ENCODE results near the gene PEG3. TPM values are rescaled to one million over a fixed set of nuclear protein-coding genes. Genes with fewer than 3 reads are reported as not detected.
"Not testable (repeated sequence)": the region's sequence is repeated elsewhere in the genome, so short reads cannot be mapped to it uniquely, and the experiment has no call there.

The PEG3 gene
- total RNA-seq, 3 donors from 2014 or later (not counting 1 experiment from before 2014, with no cell fraction given): not detected

DNA sequence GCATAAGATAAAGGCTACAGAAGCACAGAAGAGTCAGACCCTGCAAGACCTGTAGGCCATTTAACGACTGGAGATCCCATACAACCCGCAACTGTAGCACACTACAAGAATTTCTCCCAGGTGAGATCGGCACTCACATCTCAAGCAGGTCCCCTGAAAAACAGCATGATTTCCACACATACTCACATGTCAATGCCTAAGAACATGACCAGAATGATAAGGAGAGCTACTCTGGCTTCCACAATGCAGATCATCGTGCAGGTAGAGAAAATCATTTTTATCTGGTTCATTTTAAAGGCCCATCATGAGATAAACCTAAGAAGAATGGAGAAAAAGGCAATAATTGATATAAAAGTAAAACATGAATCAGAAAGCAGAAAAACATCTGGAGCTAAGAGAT lies 17.5 kb upstream of the PEG3 start:
- Mint-ChIP-seq H3K27me3 (ENCODE audit: low read depth in 2 of 2) (no peaks in the 10 kb centered on the region), H3K4me3 (no peak overlapping the region), H3K27ac (no peak overlapping the region), H3K4me1 (no peaks in the 10 kb centered on the region), H3K36me3 (no peaks in the 10 kb centered on the region), H3K9me3 (peaks cover 12 to 19% of the 10 kb centered on the region in 2 donors)
- H3K9me3 ChIP-seq (ENCODE audit: control insufficient read depth, insufficient read depth, low read length): peaks cover 20% of the 10 kb centered on the region
- intact Hi-C loops (cut with micrococcal nuclease): no loop called here
- H3K27ac ChIP-seq (ENCODE audit: low read length): no peak overlapping the region
- ATAC-seq (no peak), DNase-seq (no peak)
- H3K27me3 ChIP-seq (ENCODE audit: control insufficient read depth, insufficient read depth, low read length): no peaks in the 10 kb centered on the region
- no peaks in the 10 kb centered on the region for H3K36me3 ChIP-seq (ENCODE audit: control insufficient read depth, insufficient read depth, low read length)
- 92% methylated on average over 4 of the region's 4 CpGs for WGBS (ENCODE audit: insufficient coverage)
- H3K4me3 ChIP-seq (ENCODE audit: low read length): no peak overlapping the region
- no peaks in the 10 kb centered on the region for H3K4me1 ChIP-seq (ENCODE audit: control insufficient read depth, insufficient read depth, low read length)
- TF ChIP-seq, protein P1, sequence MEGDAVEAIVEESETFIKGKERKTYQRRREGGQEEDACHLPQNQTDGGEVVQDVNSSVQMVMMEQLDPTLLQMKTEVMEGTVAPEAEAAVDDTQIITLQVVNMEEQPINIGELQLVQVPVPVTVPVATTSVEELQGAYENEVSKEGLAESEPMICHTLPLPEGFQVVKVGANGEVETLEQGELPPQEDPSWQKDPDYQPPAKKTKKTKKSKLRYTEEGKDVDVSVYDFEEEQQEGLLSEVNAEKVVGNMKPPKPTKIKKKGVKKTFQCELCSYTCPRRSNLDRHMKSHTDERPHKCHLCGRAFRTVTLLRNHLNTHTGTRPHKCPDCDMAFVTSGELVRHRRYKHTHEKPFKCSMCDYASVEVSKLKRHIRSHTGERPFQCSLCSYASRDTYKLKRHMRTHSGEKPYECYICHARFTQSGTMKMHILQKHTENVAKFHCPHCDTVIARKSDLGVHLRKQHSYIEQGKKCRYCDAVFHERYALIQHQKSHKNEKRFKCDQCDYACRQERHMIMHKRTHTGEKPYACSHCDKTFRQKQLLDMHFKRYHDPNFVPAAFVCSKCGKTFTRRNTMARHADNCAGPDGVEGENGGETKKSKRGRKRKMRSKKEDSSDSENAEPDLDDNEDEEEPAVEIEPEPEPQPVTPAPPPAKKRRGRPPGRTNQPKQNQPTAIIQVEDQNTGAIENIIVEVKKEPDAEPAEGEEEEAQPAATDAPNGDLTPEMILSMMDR (IDR thresholded peaks at IDR 0.05): no peak

DNA sequence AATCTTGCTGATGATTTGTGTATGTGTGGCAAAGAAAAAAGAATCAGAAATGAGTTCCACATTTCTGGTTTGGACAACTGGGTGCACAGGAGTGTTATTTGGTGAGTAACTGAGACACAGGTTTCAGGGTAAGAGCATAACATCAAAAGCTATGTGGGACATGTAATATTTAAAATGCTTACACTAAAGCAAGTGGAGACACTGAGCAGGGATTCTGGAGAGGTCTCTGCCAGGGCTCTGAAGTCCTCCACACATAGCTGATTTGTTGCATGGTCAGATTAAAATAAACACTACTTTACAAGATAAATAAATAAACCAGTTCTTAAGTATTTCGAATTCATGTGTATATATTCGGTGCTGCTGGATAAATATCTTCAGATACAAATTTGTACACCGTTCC lies 16.3 kb upstream of the PEG3 start:
- Mint-ChIP-seq H3K27me3 (ENCODE audit: low read depth in 2 of 2) (no peaks in the 10 kb centered on the region), H3K27ac (no peak overlapping the region), H3K36me3 (no peaks in the 10 kb centered on the region), H3K4me1 (no peaks in the 10 kb centered on the region), H3K9me3 (peaks cover 12 to 24% of the 10 kb centered on the region in 2 donors), H3K4me3 (no peak overlapping the region)
- no peaks in the 10 kb centered on the region for H3K36me3 ChIP-seq (ENCODE audit: control insufficient read depth, insufficient read depth, low read length)
- TF ChIP-seq, protein P1 (IDR thresholded peaks at IDR 0.05): no peak
- H3K4me1 ChIP-seq (ENCODE audit: control insufficient read depth, insufficient read depth, low read length): no peaks in the 10 kb centered on the region
- H3K27ac ChIP-seq (ENCODE audit: low read length): no peak overlapping the region
- peaks cover 16% of the 10 kb centered on the region for H3K9me3 ChIP-seq (ENCODE audit: control insufficient read depth, insufficient read depth, low read length)
- no peak overlapping the region for H3K4me3 ChIP-seq (ENCODE audit: low read length)
- 96% methylated on average over 3 of the region's 3 CpGs for WGBS (ENCODE audit: insufficient coverage)
- intact Hi-C loops (cut with micrococcal nuclease): no loop called here
- ATAC-seq (no peak), DNase-seq (no peak)
- H3K27me3 ChIP-seq (ENCODE audit: control insufficient read depth, insufficient read depth, low read length): no peaks in the 10 kb centered on the region

DNA sequence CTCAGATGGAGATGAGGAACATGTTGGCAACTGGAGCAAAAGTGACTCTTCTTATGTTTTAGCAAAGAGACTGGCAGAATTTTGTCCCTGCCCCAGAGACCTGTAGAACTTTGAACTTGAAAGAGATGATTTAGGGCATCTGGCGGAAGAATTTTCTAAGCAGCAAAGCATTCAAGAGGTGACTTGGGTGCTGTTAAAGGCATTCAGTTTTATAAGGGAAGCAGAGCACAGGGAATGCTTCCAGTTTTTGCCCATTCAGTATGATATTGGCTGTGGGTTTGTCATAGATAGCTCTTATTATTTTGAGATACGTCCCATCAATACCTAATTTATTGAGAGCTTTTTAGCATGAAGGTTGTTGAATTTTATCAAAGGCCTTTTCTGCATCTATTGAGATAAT lies 11.8 kb upstream of the PEG3 start:
- H3K27ac Mint-ChIP-seq; H3K27ac ChIP-seq (ENCODE audit: low read length); H3K4me1 Mint-ChIP-seq; H3K4me3 ChIP-seq (ENCODE audit: low read length); ATAC-seq; intact Hi-C loops (cut with micrococcal nuclease); H3K4me3 Mint-ChIP-seq; H3K4me1 ChIP-seq (ENCODE audit: control insufficient read depth, insufficient read depth, low read length); H3K27me3 Mint-ChIP-seq (ENCODE audit: low read depth in 2 of 2); H3K27me3 ChIP-seq (ENCODE audit: control insufficient read depth, insufficient read depth, low read length); H3K36me3 ChIP-seq (ENCODE audit: control insufficient read depth, insufficient read depth, low read length); H3K36me3 Mint-ChIP-seq; DNase-seq: not testable (repeated sequence)
- H3K9me3 ChIP-seq (ENCODE audit: control insufficient read depth, insufficient read depth, low read length): peaks cover 15% of the 10 kb centered on the region
- H3K9me3 Mint-ChIP-seq: peaks cover 13 to 23% of the 10 kb centered on the region in 2 donors
- WGBS (ENCODE audit: insufficient coverage): 100% methylated on average over 1 of the region's 2 CpGs

DNA sequence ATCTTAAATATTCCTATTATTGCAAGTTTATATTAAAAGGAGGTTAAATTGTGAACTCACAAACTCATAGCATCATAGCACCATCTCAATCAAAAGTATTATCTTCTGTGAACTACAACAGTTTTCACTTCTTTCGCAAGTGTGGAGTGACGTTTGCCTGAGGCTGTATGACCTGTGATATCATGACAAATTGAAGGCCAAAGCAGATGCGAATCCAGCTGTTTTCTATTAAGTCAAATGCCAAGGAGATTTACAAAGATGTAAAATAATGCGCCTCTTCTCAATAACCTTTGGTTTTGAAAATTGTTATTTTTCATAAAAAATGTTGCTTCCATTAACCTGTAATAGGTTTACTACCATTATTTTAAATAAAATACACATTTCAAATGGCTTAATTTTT lies 7.6 kb upstream of the PEG3 start:
- H3K36me3 Mint-ChIP-seq: peaks cover 8% of the 10 kb centered on the region
- no peak for DNase-seq
- no peak overlapping the region for H3K4me3 Mint-ChIP-seq
- no peak overlapping the region for H3K27ac Mint-ChIP-seq
- 90% methylated on average over 3 of the region's 4 CpGs for WGBS (ENCODE audit: insufficient coverage)
- no peaks in the 10 kb centered on the region for H3K9me3 ChIP-seq (ENCODE audit: control insufficient read depth, insufficient read depth, low read length)
- no peak for ATAC-seq
- H3K36me3 ChIP-seq (ENCODE audit: control insufficient read depth, insufficient read depth, low read length): no peaks in the 10 kb centered on the region
- H3K27ac ChIP-seq (ENCODE audit: low read length): no peak overlapping the region
- intact Hi-C loops (cut with micrococcal nuclease): no loop called here
- TF ChIP-seq, protein P1 (IDR thresholded peaks at IDR 0.05): no peak
- H3K4me1 Mint-ChIP-seq: no peaks in the 10 kb centered on the region
- H3K9me3 Mint-ChIP-seq: peaks cover 9 to 17% of the 10 kb centered on the region in 2 donors
- H3K27me3 ChIP-seq (ENCODE audit: control insufficient read depth, insufficient read depth, low read length): no peaks in the 10 kb centered on the region
- H3K27me3 Mint-ChIP-seq (ENCODE audit: low read depth in 2 of 2): peaks cover 0 to 3% of the 10 kb centered on the region in 2 donors
- H3K4me1 ChIP-seq (ENCODE audit: control insufficient read depth, insufficient read depth, low read length): no peaks in the 10 kb centered on the region
- no peak overlapping the region for H3K4me3 ChIP-seq (ENCODE audit: low read length)
